Kidney (tissue), 14 donors: Measurements from ENCODE around the gene MED29. TPM values are rescaled to one million over a fixed set of nuclear protein-coding genes. Genes with fewer than 3 reads are reported as not detected.

Source experiments
- DNase-seq, 5 donors: peaks; one replicate each; pipeline ENCODE4 v3.0.0-alpha.2; 2013 to 2020
- FAIRE-seq: peaks from 2 replicates; lab custom pipeline; 2012; peaks lifted over from hg19 to GRCh38; lab: Jason Lieb, UNC
- H3K27ac ChIP-seq, 2 donors: one replicate each; pipeline ENCODE4 v1.7.0; 2013; ENCODE audit warnings: low read depth in 2 of 2, low read length in 2 of 2, inconsistent platforms in 1 of 2
- H3K27me3 ChIP-seq: one replicate; pipeline ENCODE4 v1.7.1; 2013; ENCODE audit warnings: low read length, inconsistent platforms; ENCODE audit not compliant: control insufficient read depth, insufficient read depth
- H3K36me3 ChIP-seq, 3 donors: one replicate each; pipeline versions ENCODE4 v1.7.0 to v1.7.1; 2013; ENCODE audit warnings: low read length in 3 of 3, control low read depth in 1 of 3, inconsistent platforms in 1 of 3; ENCODE audit not compliant: insufficient read depth in 3 of 3, control insufficient read depth in 2 of 3
- H3K4me1 ChIP-seq, 3 donors: one replicate each; pipeline versions ENCODE4 v1.7.0 to v1.7.1; 2013; ENCODE audit warnings: low read length in 3 of 3, inconsistent platforms in 1 of 3, low read depth in 1 of 3; ENCODE audit not compliant: control insufficient read depth in 2 of 3, insufficient read depth in 2 of 3
- H3K4me3 ChIP-seq, 3 donors: one replicate each; pipeline versions ENCODE4 v1.7.0 to v1.8.1; 2013; ENCODE audit warnings: low read length in 3 of 3, control low read depth in 1 of 3, inconsistent platforms in 1 of 3
- H3K9ac ChIP-seq, 3 donors: one replicate each; pipeline versions ENCODE4 v1.7.0 to v1.7.1; 2013; ENCODE audit warnings: low read length in 3 of 3, control low read depth in 1 of 3, inconsistent platforms in 1 of 3
- H3K9me3 ChIP-seq, 3 donors: one replicate each; pipeline versions ENCODE4 v1.7.0 to v1.7.1; 2013; ENCODE audit warnings: low read length in 3 of 3, control low read depth in 1 of 3, inconsistent platforms in 1 of 3; ENCODE audit not compliant: control insufficient read depth in 2 of 3, insufficient read depth in 1 of 3
- intact Hi-C: fragments of 100-400 bp; cut with DNase I; formaldehyde crosslinking; loops from one replicate; pipeline ENCODE4 v1.11.1; 2022
- polyA plus RNA-seq: library from polyadenylated mRNA; stranded (reverse); fragments of 350-450 nt; fragmentation: Illumina TruSeq; extraction: RNeasy Lipid Tissue Mini Kit (QIAGEN cat#74804); gene quantifications from one replicate; pipeline ENCODE4 v1.2.3, GENCODE V29; 2014; ENCODE audit warnings: low read depth, low replicate concordance; ENCODE audit not compliant: insufficient read depth
- total RNA-seq: library from RNA; stranded (reverse); fragmentation: NEBNext Ultra II Directional; extraction: Animal tissue kit (Norgen Biotek cat#: 25700); gene quantifications from one replicate; pipeline ENCODE4 v1.2.1, GENCODE V29; 2021
- TF ChIP-seq, protein P1 (sequence below): IDR thresholded peaks from 3 replicates; pipeline ENCODE4 v1.5.1; 2012; ENCODE audit warnings: mild to moderate bottlenecking, moderate library complexity, borderline replicate concordance; ENCODE audit not compliant: insufficient read depth; ENCODE audit errors: extremely low read depth
- donor health status: control.
- donor health status: control.
- donor health status: control.
- donor health status: control.
- donor health status: control.
- donor health status: DM: yes; HTN: yes; CAD: no.
- donor health status: Normal renal cell carcinoma (clear cell type).

MED29 gene
- total and polyA plus RNA-seq, 2 donors from 2014 or later: 32.4 to 50.4 TPM

GRCh38 chr19:39362682-39363657, 28.2 kb upstream of the MED29 start:
- peaks cover 8 to 34% (median 23%) of the 10 kb centered on the region in 3 donors for H3K36me3 ChIP-seq
- DNase-seq (no peak), FAIRE-seq (no peak)
- H3K4me1 ChIP-seq: peaks cover 0 to 19% (median 17%) of the 10 kb centered on the region in 3 donors
- peak overlapping the region in 1 of 3 donors; percentile 15 for H3K9ac ChIP-seq
- no peaks in the 10 kb centered on the region for H3K27me3 ChIP-seq
- H3K4me3 ChIP-seq: no peak overlapping the region
- intact Hi-C loops: no loop called here
- no peaks in the 10 kb centered on the region for H3K9me3 ChIP-seq
- H3K27ac ChIP-seq: peak overlapping the region in 1 of 2 donors; percentile 32
- TF ChIP-seq, protein P1, sequence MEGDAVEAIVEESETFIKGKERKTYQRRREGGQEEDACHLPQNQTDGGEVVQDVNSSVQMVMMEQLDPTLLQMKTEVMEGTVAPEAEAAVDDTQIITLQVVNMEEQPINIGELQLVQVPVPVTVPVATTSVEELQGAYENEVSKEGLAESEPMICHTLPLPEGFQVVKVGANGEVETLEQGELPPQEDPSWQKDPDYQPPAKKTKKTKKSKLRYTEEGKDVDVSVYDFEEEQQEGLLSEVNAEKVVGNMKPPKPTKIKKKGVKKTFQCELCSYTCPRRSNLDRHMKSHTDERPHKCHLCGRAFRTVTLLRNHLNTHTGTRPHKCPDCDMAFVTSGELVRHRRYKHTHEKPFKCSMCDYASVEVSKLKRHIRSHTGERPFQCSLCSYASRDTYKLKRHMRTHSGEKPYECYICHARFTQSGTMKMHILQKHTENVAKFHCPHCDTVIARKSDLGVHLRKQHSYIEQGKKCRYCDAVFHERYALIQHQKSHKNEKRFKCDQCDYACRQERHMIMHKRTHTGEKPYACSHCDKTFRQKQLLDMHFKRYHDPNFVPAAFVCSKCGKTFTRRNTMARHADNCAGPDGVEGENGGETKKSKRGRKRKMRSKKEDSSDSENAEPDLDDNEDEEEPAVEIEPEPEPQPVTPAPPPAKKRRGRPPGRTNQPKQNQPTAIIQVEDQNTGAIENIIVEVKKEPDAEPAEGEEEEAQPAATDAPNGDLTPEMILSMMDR: no peak

DNA sequence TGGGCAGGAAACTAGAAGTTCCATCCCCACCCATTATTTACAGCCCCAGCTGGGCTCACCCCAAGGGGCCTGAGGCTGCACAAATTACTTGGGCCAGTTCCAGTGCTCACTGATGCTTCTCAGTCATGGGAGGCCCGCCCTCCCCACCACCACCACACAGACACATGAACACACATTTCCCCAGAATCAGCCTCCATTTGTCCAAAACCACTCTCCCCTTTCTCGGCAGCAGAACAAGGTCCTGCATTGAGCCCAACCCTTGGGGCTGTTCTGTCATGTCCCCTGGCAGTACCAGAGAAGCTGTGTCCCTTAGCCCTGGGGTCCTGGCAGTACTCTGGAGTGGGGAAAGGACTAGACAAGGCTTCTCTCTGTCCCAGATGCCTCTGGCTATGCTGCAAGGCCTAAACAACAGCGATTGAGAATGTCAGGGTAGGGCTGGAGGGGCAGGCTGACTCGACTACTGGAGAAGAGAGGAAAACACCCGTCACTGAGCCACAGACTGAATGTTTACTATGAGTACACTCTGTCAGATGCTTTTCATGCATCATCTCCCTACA, 27.2 kb upstream of the MED29 start:
- H3K27ac ChIP-seq: no peak overlapping the region
- H3K4me3 ChIP-seq: no peak overlapping the region
- FAIRE-seq: no peak
- peaks cover 0 to 19% (median 17%) of the 10 kb centered on the region in 3 donors for H3K4me1 ChIP-seq
- no peaks in the 10 kb centered on the region for H3K9me3 ChIP-seq
- TF ChIP-seq, protein P1: no peak
- peak in 1 of 5 donors; percentile 80 for DNase-seq
- no peak overlapping the region for H3K9ac ChIP-seq
- no peaks in the 10 kb centered on the region for H3K27me3 ChIP-seq
- intact Hi-C loops: no loop called here
- H3K36me3 ChIP-seq: peaks cover 7 to 27% (median 21%) of the 10 kb centered on the region in 3 donors

GRCh38 chr19:39365531-39365930, 25.6 kb upstream of the MED29 start:
- Histone ChIP-seq H3K27me3 (no peaks in the 10 kb centered on the region), H3K27ac (no peak overlapping the region), H3K4me3 (no peak overlapping the region), H3K9ac (no peak overlapping the region), H3K4me1 (peaks cover 0 to 19% (median 17%) of the 10 kb centered on the region in 3 donors), H3K9me3 (no peaks in the 10 kb centered on the region), H3K36me3 (peaks cover 5 to 23% (median 17%) of the 10 kb centered on the region in 3 donors)
- intact Hi-C loops: no loop called here
- DNase-seq (no peak), FAIRE-seq (no peak)
- TF ChIP-seq, protein P1: no peak
